Adrenal gland (tissue), 5 donors: Measurements from ENCODE around the gene SPRR2E.

Experiments used
- CTCF ChIP-seq, 6 experiments: fragments of 450-650 bp in 4 of 6; fragments of 200-600 bp in 2 of 6; sonication (generic) in 1 of 6; IDR thresholded peaks; 1 replicate in 5 of 6; 2 replicates in 1 of 6; pipeline versions ENCODE4 v1.5.1 to v1.8.0; 2016 to 2021; ENCODE audit warnings: antibody characterized with exemption in 6 of 6, mild to moderate bottlenecking in 2 of 6, moderate library complexity in 1 of 6
- POLR2A ChIP-seq, 2 donors: fragments of 450-650 bp; IDR thresholded peaks; one replicate each; pipeline ENCODE4 v1.6.1; 2017; ENCODE audit warnings: antibody characterized with exemption in 2 of 2, mild to moderate bottlenecking in 2 of 2, moderate library complexity in 1 of 2
- donor health status: DM: no; HTN: no; CAD: no.

GRCh38 chr1:153127296-153127695 lies 33.0 kb upstream of the SPRR2E start:
- TF ChIP-seq CTCF (IDR thresholded peaks at IDR 0.05) (no peak), POLR2A (IDR thresholded peaks at IDR 0.05) (no peak)
